GM12878 (cell line): ENCODE data around the gene TNFSF9. TPM values are rescaled to one million over a fixed set of nuclear protein-coding genes. Genes with fewer than 3 reads are reported as not detected.

ENCODE experiments used
- ATF7 ChIP-seq: fragments of 450-650 bp; IDR thresholded peaks from 2 replicates; pipeline ENCODE4 v1.6.1; 2016; ENCODE audit warnings: low read depth, mild to moderate bottlenecking
- BACH1 ChIP-seq: fragments of 450-650 bp; IDR thresholded peaks from 2 replicates; pipeline ENCODE4 v1.6.1; 2017; ENCODE audit warnings: mild to moderate bottlenecking, borderline replicate concordance
- CREM ChIP-seq: IDR thresholded peaks from 2 replicates; pipeline ENCODE4 v1.6.1; 2014; ENCODE audit warnings: antibody characterized with exemption, low read depth
- DPF2 ChIP-seq: fragments of 450-650 bp; IDR thresholded peaks from 2 replicates; pipeline ENCODE4 v1.6.1; 2017; ENCODE audit warnings: mild to moderate bottlenecking
- E2F4 ChIP-seq: IDR thresholded peaks from 2 replicates; pipeline ENCODE4 v1.6.1; 2012; ENCODE audit warnings: low read depth, low read length, improper control_type of control experiment
- EP300 ChIP-seq, 2 experiments: fragments of 150-350 bp in 1 of 2; IDR thresholded peaks; 2 replicates each; pipeline ENCODE4 v1.6.1; 2011 to 2012; ENCODE audit warnings: low read depth in 2 of 2, low read length in 2 of 2, borderline replicate concordance in 1 of 2, improper control_type of control experiment in 1 of 2, inconsistent platforms in 1 of 2; ENCODE audit not compliant: control insufficient read depth in 1 of 2
- ETV6 ChIP-seq, 2 experiments: fragments of 450-650 bp in 1 of 2; IDR thresholded peaks in 1 of 2; conservative IDR thresholded peaks in 1 of 2; 2 replicates each; pipeline ENCODE4 v1.6.1; 2014; ENCODE audit warnings: antibody characterized with exemption in 1 of 2, borderline replicate concordance in 1 of 2, low read depth in 1 of 2, mild to moderate bottlenecking in 1 of 2, moderate library complexity in 1 of 2
- HDGF ChIP-seq: fragments of 450-650 bp; IDR thresholded peaks from 2 replicates; pipeline ENCODE4 v1.6.1; 2016; ENCODE audit warnings: antibody characterized with exemption
- IKZF1 ChIP-seq: fragments of 450-650 bp; conservative IDR thresholded peaks from 2 replicates; pipeline ENCODE4 v1.6.1; 2017; ENCODE audit warnings: antibody characterized with exemption, mild to moderate bottlenecking
- IRF4 ChIP-seq: IDR thresholded peaks from 2 replicates; pipeline ENCODE4 v1.6.1; 2011; ENCODE audit warnings: low read depth, low read length
- JUND ChIP-seq: IDR thresholded peaks from 2 replicates; pipeline ENCODE4 v1.6.1; 2012; ENCODE audit warnings: low read depth, mild to moderate bottlenecking, low read length, improper control_type of control experiment, moderate library complexity
- LARP7 ChIP-seq: fragments of 450-650 bp; IDR thresholded peaks from 2 replicates; pipeline ENCODE4 v1.6.1; 2017; ENCODE audit warnings: mild to moderate bottlenecking
- MAX ChIP-seq: IDR thresholded peaks from 2 replicates; pipeline ENCODE4 v1.6.1; 2012; ENCODE audit warnings: low read depth, low read length, improper control_type of control experiment
- MEF2A ChIP-seq: IDR thresholded peaks from 2 replicates; pipeline ENCODE4 v1.6.1; 2011; ENCODE audit warnings: low read depth, mild to moderate bottlenecking, low read length, moderate library complexity; ENCODE audit not compliant: insufficient read depth
- NBN ChIP-seq: fragments of 450-650 bp; IDR thresholded peaks from 2 replicates; pipeline ENCODE4 v1.6.1; 2016
- NKRF ChIP-seq: fragments of 450-650 bp; conservative IDR thresholded peaks from 2 replicates; pipeline ENCODE4 v1.6.1; 2017; ENCODE audit warnings: mild to moderate bottlenecking, moderate library complexity
- NRF1 ChIP-seq: conservative IDR thresholded peaks from 2 replicates; pipeline ENCODE4 v1.6.1; 2011; ENCODE audit warnings: mild to moderate bottlenecking, low read depth, low read length, improper control_type of control experiment
- PAX5 ChIP-seq: IDR thresholded peaks from 2 replicates; pipeline ENCODE4 v1.6.1; 2011; ENCODE audit warnings: low read depth, low read length, borderline replicate concordance
- RELA ChIP-seq: fragments of 450-650 bp; IDR thresholded peaks from 2 replicates; pipeline ENCODE4 v1.8.0; 2014; ENCODE audit warnings: borderline replicate concordance; ENCODE audit not compliant: partially characterized antibody
- RELB ChIP-seq: fragments of 450-650 bp; IDR thresholded peaks from 2 replicates; pipeline ENCODE4 v1.6.1; 2017; ENCODE audit warnings: low read depth, mild to moderate bottlenecking, moderate library complexity
- RFX5 ChIP-seq: IDR thresholded peaks from 2 replicates; pipeline ENCODE4 v1.6.1; 2011; ENCODE audit warnings: low read depth, low read length, improper control_type of control experiment
- SIN3A ChIP-seq: IDR thresholded peaks from 2 replicates; pipeline ENCODE4 v1.6.1; 2012; ENCODE audit warnings: low read depth, low read length, improper control_type of control experiment
- SMC3 ChIP-seq: IDR thresholded peaks from 2 replicates; pipeline ENCODE4 v1.6.1; 2011; ENCODE audit warnings: low read length, improper control_type of control experiment, borderline replicate concordance
- TCF7 ChIP-seq: IDR thresholded peaks from 2 replicates; pipeline ENCODE4 v1.6.1; 2014; ENCODE audit warnings: antibody characterized with exemption, borderline replicate concordance
- YBX1 ChIP-seq: fragments of 450-650 bp; IDR thresholded peaks from 2 replicates; pipeline ENCODE4 v1.6.1; 2016; ENCODE audit warnings: antibody characterized with exemption
- YY1 ChIP-seq: IDR thresholded peaks from 2 replicates; pipeline ENCODE4 v1.6.1; 2011; ENCODE audit warnings: low read depth, mild to moderate bottlenecking, low read length
- ZNF207 ChIP-seq: fragments of 450-650 bp; IDR thresholded peaks from 2 replicates; pipeline ENCODE4 v1.6.1; 2014; ENCODE audit warnings: antibody characterized with exemption, mild to moderate bottlenecking, borderline replicate concordance
- polyA plus RNA-seq, 11 experiments: library from polyadenylated mRNA; depleted of rRNA in 4 of 11; unstranded in 6 of 11; stranded (reverse) in 5 of 11; fragments of >200 nt; fragmentation: Nextera tagmentation in 4 of 11; fragmentation: Illumina TruSeq in 1 of 11; extraction: Ambion mirVana in 4 of 11; extraction: Trizol in 1 of 11; gene quantifications; 1 replicate in 1 of 11; 2 replicates in 10 of 11; pipeline versions ENCODE4 v1.2.1 to v1.2.3, GENCODE V29; 2011 to 2016; ENCODE audit warnings: inconsistent platforms in 2 of 11, missing spikeins in 2 of 11, low read depth in 1 of 11
- total RNA-seq, 4 experiments: library from RNA; depleted of rRNA in 3 of 4; stranded (reverse); fragments of >200 nt in 3 of 4; fragmentation: Illumina TruSeq in 1 of 4; extraction: Trizol in 1 of 4; gene quantifications; 2 replicates each; pipeline versions ENCODE4 v1.2.1 to v1.2.3, GENCODE V29; 2013 to 2021

Gene TNFSF9
- total and polyA plus RNA-seq, 10 of the 15 experiments (the other 5 are each of a cell fraction or from before 2014, with no cell fraction given): 6.2 to 75.3 (median 22.1) TPM

GRCh38 chr19:6518145-6518911 lies 12.5 kb upstream of the TNFSF9 start (continued):
- peak; percentile 86; the same call in 1 of the 2 replicates for TF ChIP-seq NBN
- TF ChIP-seq RELA: peak; percentile 46
- no peak for TF ChIP-seq E2F4
- peak; percentile 61 to 64; a peak in 2 of 4 replicates for TF ChIP-seq EP300 (IDR thresholded peaks at IDR 0.05; ENCODE audit: borderline replicate concordance in 1 of 2, control insufficient read depth in 1 of 2, low read depth in 2 of 2, low read length in 2 of 2)
- peak; percentile 54; the same call in 1 of the 2 replicates for TF ChIP-seq MAX
- 0 out of 2 replicates have a peak, but pooled peaks have one; percentile 54 for TF ChIP-seq IRF4
- no peak for TF ChIP-seq LARP7
- TF ChIP-seq HDGF: peak; percentile 30; the same call in 1 of the 2 replicates
- TF ChIP-seq MEF2A: 0 out of 2 replicates have a peak, but pooled peaks have one; percentile 27
- TF ChIP-seq BACH1: peak; percentile 40
- 0 out of 2 replicates have a peak, but pooled peaks have one; percentile 29 for TF ChIP-seq SIN3A
- TF ChIP-seq CREM: peak; percentile 81
- TF ChIP-seq NKRF: peak; percentile 55
- TF ChIP-seq ETV6 (conservative IDR thresholded peaks at IDR 0.05 in 1 of 2, IDR thresholded peaks at IDR 0.05 in 1 of 2; ENCODE audit: borderline replicate concordance in 1 of 2, low read depth in 1 of 2): peak in 1 of 2 experiments; percentile 91; a peak in 2 of 4 replicates
- peak; percentile 70; the same call in 1 of the 2 replicates for TF ChIP-seq PAX5
- TF ChIP-seq DPF2: peak; percentile 81; the same call in 1 of the 2 replicates
- TF ChIP-seq JUND: no peak
- peak; percentile 94 for TF ChIP-seq IKZF1
- TF ChIP-seq SMC3: peak; percentile 40; the same call in 1 of the 2 replicates
- TF ChIP-seq YY1: peak; percentile 7; the same call in 1 of the 2 replicates
- peak; percentile 78 for TF ChIP-seq RELB
- TF ChIP-seq NRF1: no peak
- TF ChIP-seq YBX1: no peak
- peak; percentile 81 for TF ChIP-seq ATF7
- TF ChIP-seq TCF7: peak; percentile 97
- TF ChIP-seq ZNF207: no peak
- no peak for TF ChIP-seq RFX5
